Dermis microvascular lymphatic vessel endothelial cell (primary cell): Measurements from ENCODE around the gene WDR48. TPM values are rescaled to one million over a fixed set of nuclear protein-coding genes. Genes with fewer than 3 reads are reported as not detected.

Experiments used
- DNase-seq, 2 donors: peaks; one replicate each; pipeline versions ENCODE4 v3.0.0 to v3.0.0-alpha.2; 2010; ENCODE audit warnings: low read depth in 2 of 2
- total RNA-seq: library from RNA; depleted of rRNA; stranded (reverse); fragments of >200 nt; gene quantifications from 2 replicates; pipeline ENCODE4 v1.2.1, GENCODE V29; 2014

WDR48 gene
- total RNA-seq, 1 donor from 2014 or later = 31.5 TPM

- DNase-seq = no peak
Measured at GRCh38 chr3:39121621-39122020, 69.8 kb downstream of the WDR48 start.

- no peak for DNase-seq
Measured at GRCh38 chr3:39122813-39123212, 71.0 kb downstream of the WDR48 start.

- peak in 1 of 2 donors; percentile 35 for DNase-seq
Measured at GRCh38 chr3:39124876-39125840, 73.3 kb downstream of the WDR48 start.

DNA sequence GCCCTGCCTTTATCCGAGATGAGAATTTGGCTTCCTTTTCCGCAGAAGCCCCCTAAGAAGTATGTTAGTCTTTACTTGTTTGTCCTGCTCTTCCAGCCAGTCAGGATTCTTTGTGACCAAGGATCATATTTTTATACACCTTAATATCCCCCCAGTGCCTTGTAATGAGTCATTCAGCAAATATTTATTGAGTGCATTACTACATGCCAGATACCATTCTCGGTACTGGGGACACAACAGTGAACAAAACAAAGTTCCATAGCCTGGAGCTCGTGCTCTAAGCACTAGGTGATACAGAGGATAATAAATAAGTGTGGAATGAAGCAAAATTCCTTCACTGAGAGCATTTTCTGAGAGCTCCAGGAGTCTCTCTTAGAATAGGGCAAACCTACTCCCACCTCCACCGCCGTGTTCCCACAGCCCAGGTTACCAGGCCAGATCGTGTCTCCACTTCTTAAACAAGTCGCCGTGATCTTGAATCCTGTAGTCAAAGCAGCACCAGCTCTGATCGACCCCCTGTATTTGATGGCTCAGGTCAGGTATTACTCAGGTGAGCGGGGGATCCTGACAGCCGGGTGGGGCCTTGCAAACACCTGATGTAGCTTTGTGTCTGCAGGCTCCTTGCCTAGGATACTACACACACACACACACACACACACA, 74.2 kb downstream of the WDR48 start:
- peak in 1 of 2 donors; percentile 39 for DNase-seq

DNA sequence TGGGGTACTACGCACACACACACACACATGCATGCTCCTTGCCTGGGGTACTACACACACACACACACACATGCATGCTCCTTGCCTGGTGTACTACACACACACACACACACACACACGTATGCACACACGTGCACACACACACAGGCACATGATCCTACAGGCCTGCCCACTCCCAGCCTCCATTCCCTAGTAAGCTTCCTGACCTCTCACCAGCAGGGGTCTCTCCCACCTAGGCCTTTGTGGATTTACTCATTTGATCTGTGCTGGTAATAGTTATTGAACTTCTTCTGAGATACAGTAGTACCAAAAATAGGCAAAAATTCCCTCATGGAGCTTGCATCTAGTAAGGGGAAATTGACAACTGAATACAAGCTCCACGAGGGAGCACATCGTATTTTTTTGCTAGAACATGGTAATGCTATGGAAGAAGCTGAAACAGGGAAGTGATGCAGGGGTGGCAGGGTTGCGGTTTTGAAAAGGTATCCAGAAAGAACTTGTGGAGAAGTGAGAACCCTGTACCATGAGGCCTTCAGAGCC, 74.8 kb downstream of the WDR48 start:
- DNase-seq = peak; percentile 58 to 81

GRCh38 chr3:39127269-39127907, 75.6 kb downstream of the WDR48 start:
- no peak for DNase-seq

DNA sequence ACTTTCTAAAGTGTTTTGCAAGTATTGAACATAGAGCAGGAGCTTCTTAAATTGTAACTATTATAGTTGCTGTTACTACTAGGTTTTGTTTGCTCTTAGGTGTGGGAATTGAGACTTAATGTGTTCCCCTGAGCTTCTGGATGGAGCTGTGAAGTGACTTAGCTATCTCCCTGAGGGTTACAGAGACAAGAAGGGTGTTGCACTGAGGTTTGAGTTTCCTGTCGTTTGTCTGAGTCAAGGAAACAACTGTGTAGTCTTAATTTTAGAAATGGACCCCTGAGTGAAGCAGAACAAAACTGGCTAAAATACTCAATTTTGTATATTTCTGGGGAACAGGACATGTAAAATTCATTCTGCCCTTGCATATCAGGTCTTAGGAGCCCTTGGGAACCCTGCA, 76.1 kb downstream of the WDR48 start:
- no peak for DNase-seq

- DNase-seq = no peak
Measured at GRCh38 chr3:39128951-39129350, 77.1 kb downstream of the WDR48 start.

DNA sequence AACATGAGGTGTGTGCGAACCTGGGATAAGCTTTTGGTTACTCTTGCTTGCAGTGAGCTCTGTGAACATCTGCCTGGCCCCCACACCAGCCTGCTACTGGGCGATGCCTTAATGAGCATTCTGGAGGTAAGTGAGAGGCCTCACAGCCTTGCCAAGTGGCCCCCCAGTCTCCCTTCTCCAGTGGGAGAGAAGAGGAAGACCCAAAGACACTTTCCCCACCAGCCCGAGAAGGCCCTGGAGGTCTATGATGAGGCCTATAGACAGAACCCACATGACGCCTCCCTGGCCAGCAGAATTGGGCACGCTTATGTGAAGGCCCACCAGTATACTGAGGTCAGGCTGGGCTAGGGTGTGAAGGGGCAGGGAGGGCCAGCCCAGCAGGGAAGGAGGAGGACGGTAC, 78.2 kb downstream of the WDR48 start:
- no peak for DNase-seq

DNA sequence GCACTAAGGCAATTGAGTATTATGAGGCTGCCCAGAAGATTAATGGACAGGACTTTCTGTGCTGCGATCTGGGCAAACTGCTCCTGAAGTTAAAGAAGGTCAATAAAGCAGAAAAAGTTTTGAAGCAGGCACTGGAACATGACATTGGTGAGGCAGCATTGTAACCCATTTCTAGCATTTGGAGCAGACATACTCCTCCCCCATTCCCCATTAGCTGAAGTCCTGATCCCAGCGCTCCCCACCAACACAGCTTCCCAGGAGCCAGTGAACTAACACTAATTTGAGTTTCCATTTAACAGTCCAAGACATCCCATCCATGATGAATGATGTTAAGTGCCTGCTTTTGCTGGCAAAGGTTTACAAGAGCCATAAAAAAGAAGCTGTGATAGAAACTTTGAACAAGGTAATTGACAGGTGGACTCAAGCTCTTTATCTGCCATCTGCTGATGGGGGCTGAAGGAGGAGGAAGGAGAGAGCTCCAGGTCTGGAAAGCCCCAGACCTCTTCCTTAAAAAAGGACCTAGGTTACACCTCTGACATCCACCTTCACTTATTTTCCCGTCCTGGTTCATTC, 79.0 kb downstream of the WDR48 start:
- DNase-seq = no peak

DNA sequence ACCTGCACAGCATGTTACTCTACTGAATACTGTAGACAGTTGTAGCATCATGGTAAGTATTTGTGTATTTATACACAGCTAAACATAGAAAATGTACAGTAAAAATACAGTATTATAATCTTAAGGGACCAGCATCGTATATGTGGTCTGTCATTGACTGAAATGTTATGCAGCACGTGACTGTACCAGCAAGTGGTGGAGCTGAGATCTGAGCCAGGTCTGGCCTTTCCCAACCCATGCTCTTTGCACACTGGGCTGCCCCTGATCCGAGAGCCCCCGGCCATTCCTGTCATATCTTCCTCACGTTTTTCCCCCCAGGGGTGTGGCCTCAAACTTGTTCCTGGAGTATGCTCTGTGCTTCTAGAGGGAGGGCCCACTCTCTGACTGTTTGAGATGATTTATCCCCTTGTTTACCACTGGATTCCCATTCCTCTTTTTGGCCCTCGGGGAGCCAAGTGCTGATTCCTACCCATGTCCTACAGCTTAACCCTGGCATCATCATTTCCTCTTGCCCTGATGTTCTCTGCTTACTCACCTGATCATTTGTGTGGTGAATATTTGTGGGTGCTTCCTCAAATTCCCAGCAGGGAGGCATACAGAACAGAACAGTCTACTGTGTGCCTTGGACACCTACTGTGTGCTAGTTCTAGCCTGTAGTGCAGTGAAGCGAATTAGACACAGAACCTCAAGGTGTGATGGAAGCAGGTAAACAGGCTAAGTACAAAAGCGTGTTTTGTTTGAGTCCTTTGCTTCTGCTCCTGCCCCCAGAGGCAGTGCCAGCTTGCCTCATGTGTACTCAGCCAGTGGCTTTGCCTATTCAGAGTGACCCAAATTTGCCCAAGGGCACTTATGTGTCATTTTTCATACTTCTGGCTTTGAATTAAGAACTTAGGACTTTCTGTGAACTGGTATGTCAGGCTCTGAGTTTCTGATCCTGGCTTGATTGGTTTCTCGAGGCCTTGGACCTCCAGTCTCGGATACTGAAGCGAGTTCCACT, 80.6 kb downstream of the WDR48 start:
- no peak for DNase-seq

DNA sequence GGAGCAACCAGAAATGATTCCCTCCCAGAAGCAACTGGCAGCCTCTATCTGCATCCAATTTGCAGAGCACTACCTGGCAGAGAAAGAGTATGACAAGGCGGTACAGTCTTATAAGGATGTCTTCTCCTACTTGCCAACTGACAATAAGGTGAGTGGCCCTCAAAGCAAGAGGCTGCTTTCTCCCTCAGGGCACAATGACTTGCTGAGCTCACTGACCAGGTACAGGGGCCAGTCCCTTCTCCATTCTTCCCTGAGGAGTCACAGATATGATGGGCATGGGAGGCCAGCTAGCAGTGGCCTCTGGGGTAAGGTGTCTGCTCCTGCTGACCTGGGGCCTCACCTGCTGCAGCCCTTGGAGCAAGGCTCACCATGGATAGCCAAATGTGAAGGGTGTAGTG, 81.3 kb downstream of the WDR48 start:
- no peak for DNase-seq

- DNase-seq = no peak
Measured at GRCh38 chr3:39133822-39134221, 82.0 kb downstream of the WDR48 start.

DNA sequence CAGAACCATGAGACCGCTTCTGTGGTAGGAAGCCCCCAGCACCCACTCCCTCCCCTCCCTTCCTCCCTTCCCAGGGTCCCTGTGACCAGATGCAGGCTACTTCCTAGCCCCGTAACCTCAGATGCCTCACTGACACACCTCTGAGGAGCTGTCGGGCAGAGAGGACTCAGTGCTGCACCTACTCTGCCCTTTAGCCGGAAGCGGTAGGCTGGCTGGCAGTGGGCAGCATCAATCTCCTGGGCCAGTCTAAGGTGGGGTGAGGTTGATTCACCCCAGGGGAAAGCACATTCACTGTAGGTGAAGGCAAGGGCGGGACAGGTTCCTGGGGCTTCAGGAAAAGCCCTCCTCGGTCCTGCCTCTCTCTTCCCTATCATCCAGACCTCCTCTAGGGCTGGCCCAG, 82.5 kb downstream of the WDR48 start:
- no peak for DNase-seq

DNA sequence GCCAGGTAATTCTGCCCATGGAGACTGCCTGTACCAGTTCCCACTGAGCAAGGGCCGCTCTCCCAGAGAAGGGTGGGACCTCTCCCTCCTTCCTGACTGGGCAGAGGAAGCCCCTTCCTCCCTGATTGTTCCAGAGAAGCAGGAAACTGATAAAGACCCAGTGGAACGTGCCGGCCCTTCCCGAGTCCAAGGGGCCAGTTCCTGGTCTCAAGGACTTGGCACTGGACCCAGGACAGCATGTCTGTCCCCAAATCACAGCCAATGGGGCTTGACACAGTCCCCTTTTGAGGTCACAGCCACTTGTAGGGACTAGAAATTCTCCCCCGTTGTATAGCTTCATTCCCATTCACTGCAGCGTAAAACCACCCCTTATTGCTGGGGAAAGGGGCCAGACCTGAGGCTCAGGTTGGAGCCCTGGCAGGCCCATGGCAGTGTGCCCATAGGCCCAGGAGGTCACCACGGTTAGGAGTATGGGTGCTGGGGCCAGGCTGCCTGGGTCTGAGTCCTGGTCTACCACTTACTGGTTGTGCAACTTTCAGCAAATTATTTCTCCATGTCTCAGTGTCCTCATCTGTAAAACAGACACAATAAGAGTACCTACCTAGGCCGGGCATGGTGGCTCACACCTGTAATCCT, 83.5 kb downstream of the WDR48 start:
- DNase-seq = peak in 1 of 2 donors; percentile 43

- DNase-seq = no peak
Measured at GRCh38 chr3:39136533-39137434, 85.0 kb downstream of the WDR48 start.

DNA sequence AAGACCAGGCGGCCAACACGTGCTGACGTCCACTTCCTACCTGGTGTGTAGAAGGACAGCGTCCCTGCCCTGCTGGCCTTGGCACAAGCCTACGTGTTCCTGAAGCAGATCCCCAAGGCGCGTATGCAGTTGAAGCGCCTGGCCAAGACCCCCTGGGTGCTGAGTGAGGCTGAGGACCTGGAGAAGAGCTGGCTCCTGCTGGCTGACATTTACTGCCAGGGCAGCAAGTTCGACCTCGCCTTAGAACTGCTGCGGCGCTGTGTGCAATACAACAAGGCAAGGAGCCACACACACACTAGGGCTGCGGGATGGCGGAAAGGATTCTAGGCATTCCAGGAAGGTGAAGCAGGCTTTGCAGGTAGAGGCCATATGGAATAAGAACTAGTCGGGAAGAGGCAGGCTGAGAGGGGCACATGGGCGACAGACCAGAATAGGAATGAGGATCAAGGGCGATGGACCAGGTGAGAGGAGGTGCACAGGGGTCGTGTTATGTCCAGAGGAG, 85.7 kb downstream of the WDR48 start:
- no peak for DNase-seq

- no peak for DNase-seq
Measured at GRCh38 chr3:39137991-39138803, 86.4 kb downstream of the WDR48 start.
